OCI-LY1 (cell line): ENCODE results near the gene ADRB1.

Source experiments
- H2AFZ ChIP-seq: fragments of 200-600 bp; sonication (generic), shearing (Covaris generic); 2 replicates; pipeline ENCODE4 v1.6.0; 2014; ENCODE audit warnings: antibody characterized with exemption, mild to moderate bottlenecking, low read length
- H3F3A ChIP-seq: fragments of 200-600 bp; sonication (generic), shearing (Covaris generic); 2 replicates; pipeline ENCODE4 v1.6.0; 2014; ENCODE audit warnings: mild to moderate bottlenecking, antibody characterized with exemption, low read length, moderate library complexity; ENCODE audit not compliant: insufficient read depth
- H3K27ac ChIP-seq: fragments of 200-600 bp; sonication (generic); 2 replicates; pipeline ENCODE4 v1.5.1; 2014; ENCODE audit warnings: low read length, mixed run types, mild to moderate bottlenecking, low read depth; ENCODE audit not compliant: poor library complexity, severe bottlenecking
- H3K27me3 ChIP-seq: fragments of 200-600 bp; sonication (generic); 2 replicates; pipeline ENCODE4 v1.6.0; 2014; ENCODE audit warnings: antibody characterized with exemption, mild to moderate bottlenecking, low read length, moderate library complexity; ENCODE audit not compliant: insufficient read depth
- H3K36me3 ChIP-seq: fragments of 200-600 bp; sonication (generic); 2 replicates; pipeline ENCODE4 v1.6.1; 2014; ENCODE audit warnings: mild to moderate bottlenecking, antibody characterized with exemption, low read length, moderate library complexity, mixed read lengths; ENCODE audit not compliant: insufficient read depth
- H3K4me1 ChIP-seq: fragments of 200-600 bp; sonication (generic); 2 replicates; pipeline ENCODE4 v1.5.1; 2014; ENCODE audit warnings: mild to moderate bottlenecking, low read length, moderate library complexity; ENCODE audit not compliant: insufficient read depth, severe bottlenecking
- H3K4me2 ChIP-seq: fragments of 200-600 bp; sonication (generic), shearing (Covaris generic); 2 replicates; pipeline ENCODE4 v1.6.1; 2014; ENCODE audit warnings: low read length
- H3K4me3 ChIP-seq: fragments of 200-600 bp; sonication (generic); 2 replicates; pipeline ENCODE4 v1.5.1; 2014; ENCODE audit warnings: low read length, low read depth, mild to moderate bottlenecking, mixed read lengths; ENCODE audit not compliant: poor library complexity, severe bottlenecking
- H3K79me2 ChIP-seq: fragments of 200-600 bp; shearing (Covaris generic); 2 replicates; pipeline ENCODE4 v1.6.1; 2016; ENCODE audit warnings: mixed run types, low read length, mixed read lengths; ENCODE audit not compliant: insufficient read depth
- H3K9ac ChIP-seq: fragments of 200-600 bp; sonication (generic), shearing (Covaris generic); 2 replicates; pipeline ENCODE4 v1.6.1; 2014; ENCODE audit warnings: mild to moderate bottlenecking, low read length, mixed read lengths
- H3K9me2 ChIP-seq: fragments of 200-600 bp; sonication (generic), shearing (Covaris generic); 2 replicates; pipeline ENCODE4 v1.6.1; 2014; ENCODE audit warnings: low read depth, mild to moderate bottlenecking, low read length, mixed read lengths
- H3K9me3 ChIP-seq: fragments of 200-600 bp; shearing (Covaris generic); 2 replicates; pipeline ENCODE4 v1.6.1; 2014; ENCODE audit warnings: low read length, mixed read lengths
- H4K20me1 ChIP-seq: fragments of 200-600 bp; sonication (generic), shearing (Covaris generic); 2 replicates; pipeline ENCODE4 v1.6.0; 2016; ENCODE audit warnings: mild to moderate bottlenecking, low read length; ENCODE audit not compliant: insufficient read depth
- EZH2 ChIP-seq: fragments of 200-600 bp; sonication (generic), shearing (Covaris generic); IDR thresholded peaks from 2 replicates; pipeline ENCODE4 v1.8.0; 2017; ENCODE audit warnings: borderline replicate concordance, mixed run types, mild to moderate bottlenecking, antibody characterized with exemption, low read length, moderate library complexity, mixed read lengths
- TF ChIP-seq, protein P1 (sequence below): fragments of 200-600 bp; sonication (generic), shearing (Covaris generic); IDR thresholded peaks from 2 replicates; pipeline ENCODE4 v1.5.1; 2017; ENCODE audit warnings: mild to moderate bottlenecking, antibody characterized with exemption, low read length, moderate library complexity, mixed read lengths

The ADRB1 gene

DNA sequence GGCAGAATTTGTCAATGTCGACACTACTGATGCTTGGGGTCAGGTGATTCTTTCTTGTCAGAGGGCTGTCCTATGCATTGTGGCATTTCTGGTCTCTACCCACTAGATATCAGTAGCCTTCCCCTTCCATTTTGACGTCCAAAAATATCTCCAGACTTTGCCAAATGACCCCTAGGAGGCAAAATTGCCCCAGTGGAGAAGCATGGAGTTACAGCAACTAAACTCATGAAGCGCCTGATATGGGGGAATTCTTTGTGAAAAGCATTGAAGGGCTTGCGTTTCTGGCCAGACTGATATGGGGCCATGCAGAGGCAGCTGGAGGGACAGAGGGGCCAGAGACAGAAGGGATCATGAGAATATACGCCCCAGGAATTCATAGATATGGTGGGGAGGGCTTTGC is 43.6 kb downstream of the ADRB1 start:
- Histone ChIP-seq H3K27me3 (no peaks in the 10 kb centered on the region), H3K4me2 (no peak overlapping the region), H3K79me2 (no peaks in the 10 kb centered on the region), H3K9ac (no peak overlapping the region), H3K9me3 (no peaks in the 10 kb centered on the region), H3K9me2 (no peaks in the 10 kb centered on the region), H3K36me3 (no peaks in the 10 kb centered on the region), H3K4me3 (no peak overlapping the region), H3F3A (no peaks in the 10 kb centered on the region), H4K20me1 (no peaks in the 10 kb centered on the region), H3K4me1 (no peaks in the 10 kb centered on the region), H3K27ac (no peak overlapping the region), H2AFZ (no peak overlapping the region)
- TF ChIP-seq, protein P1, sequence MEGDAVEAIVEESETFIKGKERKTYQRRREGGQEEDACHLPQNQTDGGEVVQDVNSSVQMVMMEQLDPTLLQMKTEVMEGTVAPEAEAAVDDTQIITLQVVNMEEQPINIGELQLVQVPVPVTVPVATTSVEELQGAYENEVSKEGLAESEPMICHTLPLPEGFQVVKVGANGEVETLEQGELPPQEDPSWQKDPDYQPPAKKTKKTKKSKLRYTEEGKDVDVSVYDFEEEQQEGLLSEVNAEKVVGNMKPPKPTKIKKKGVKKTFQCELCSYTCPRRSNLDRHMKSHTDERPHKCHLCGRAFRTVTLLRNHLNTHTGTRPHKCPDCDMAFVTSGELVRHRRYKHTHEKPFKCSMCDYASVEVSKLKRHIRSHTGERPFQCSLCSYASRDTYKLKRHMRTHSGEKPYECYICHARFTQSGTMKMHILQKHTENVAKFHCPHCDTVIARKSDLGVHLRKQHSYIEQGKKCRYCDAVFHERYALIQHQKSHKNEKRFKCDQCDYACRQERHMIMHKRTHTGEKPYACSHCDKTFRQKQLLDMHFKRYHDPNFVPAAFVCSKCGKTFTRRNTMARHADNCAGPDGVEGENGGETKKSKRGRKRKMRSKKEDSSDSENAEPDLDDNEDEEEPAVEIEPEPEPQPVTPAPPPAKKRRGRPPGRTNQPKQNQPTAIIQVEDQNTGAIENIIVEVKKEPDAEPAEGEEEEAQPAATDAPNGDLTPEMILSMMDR = no peak
- TF ChIP-seq EZH2 = no peak

DNA sequence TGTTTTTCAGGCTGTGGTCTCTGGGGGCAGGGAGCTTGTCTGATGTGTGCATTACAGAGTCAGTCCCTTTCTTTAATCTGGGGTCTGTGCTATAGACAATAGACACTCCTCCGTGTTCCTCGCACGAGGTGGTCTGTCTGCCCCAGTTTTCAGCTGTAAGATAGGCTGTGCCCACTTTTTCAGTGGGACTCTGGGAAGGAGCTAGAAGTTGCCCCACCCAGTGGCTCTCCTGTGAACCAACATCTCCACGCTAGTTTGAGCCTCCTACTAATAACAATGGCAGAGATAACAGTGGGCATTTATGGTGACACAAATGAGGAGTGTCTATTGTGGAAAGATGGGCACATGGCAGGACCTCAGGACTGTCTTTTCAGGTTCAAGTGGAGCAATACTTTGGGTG is 44.0 kb downstream of the ADRB1 start:
- no peaks in the 10 kb centered on the region for H3K9me2 ChIP-seq
- no peaks in the 10 kb centered on the region for H4K20me1 ChIP-seq
- no peak overlapping the region for H3K27ac ChIP-seq
- H3F3A ChIP-seq = no peaks in the 10 kb centered on the region
- no peaks in the 10 kb centered on the region for H3K79me2 ChIP-seq
- H2AFZ ChIP-seq = no peak overlapping the region
- no peaks in the 10 kb centered on the region for H3K27me3 ChIP-seq
- H3K9me3 ChIP-seq = no peaks in the 10 kb centered on the region
- no peak overlapping the region for H3K4me3 ChIP-seq
- TF ChIP-seq, protein P1 = no peak
- TF ChIP-seq EZH2 = no peak
- no peak overlapping the region for H3K4me2 ChIP-seq
- H3K9ac ChIP-seq = no peak overlapping the region
- no peaks in the 10 kb centered on the region for H3K36me3 ChIP-seq
- H3K4me1 ChIP-seq = no peaks in the 10 kb centered on the region

DNA sequence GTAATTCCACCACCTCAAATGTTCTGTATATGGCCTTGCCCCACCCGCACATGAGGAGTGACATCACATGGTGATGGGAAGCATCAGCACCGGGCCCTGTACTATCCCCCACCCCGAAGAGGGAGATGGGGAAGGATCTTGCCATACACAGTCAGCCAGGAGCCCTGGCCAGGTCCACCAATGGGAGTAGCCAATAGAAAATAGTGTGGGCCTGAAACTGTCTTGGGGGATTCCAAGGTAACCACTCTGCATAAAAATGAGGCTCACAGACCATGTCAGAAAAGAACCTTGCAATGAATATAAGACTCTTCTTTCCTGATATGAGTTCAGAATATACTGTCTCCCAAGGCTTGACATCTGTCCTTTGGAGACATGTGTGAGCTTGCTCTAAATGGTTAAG is 51.1 kb downstream of the ADRB1 start:
- no peak overlapping the region for H3K27ac ChIP-seq
- H3K4me2 ChIP-seq = no peak overlapping the region
- H3K79me2 ChIP-seq = no peaks in the 10 kb centered on the region
- H3K9me2 ChIP-seq = no peaks in the 10 kb centered on the region
- H3K9me3 ChIP-seq = no peaks in the 10 kb centered on the region
- H2AFZ ChIP-seq = no peak overlapping the region
- H3K36me3 ChIP-seq = no peaks in the 10 kb centered on the region; the same call in 1 of the 2 replicates
- no peak overlapping the region for H3K9ac ChIP-seq
- H3K27me3 ChIP-seq = peaks cover 10% of the 10 kb centered on the region; the same call in 1 of the 2 replicates
- H3K4me3 ChIP-seq = no peak overlapping the region
- TF ChIP-seq, protein P1 = no peak
- TF ChIP-seq EZH2 = no peak
- H3K4me1 ChIP-seq = peaks cover 17% of the 10 kb centered on the region
- no peaks in the 10 kb centered on the region for H3F3A ChIP-seq
- no peaks in the 10 kb centered on the region for H4K20me1 ChIP-seq
